A549 (cell line): ENCODE measurements around the gene CREM.

Experiments used
- ESRRA ChIP-seq: fragments of 150-350 bp; IDR thresholded peaks from 2 replicates; pipeline ENCODE4 v1.6.1; 2014; ENCODE audit warnings: mild to moderate bottlenecking, low read length, borderline replicate concordance
- HOXA7 ChIP-seq: fragments of 250-450 bp; sonication (Bioruptor Pico); IDR thresholded peaks from 2 replicates; pipeline ENCODE4 v1.5.0; 2020; ENCODE audit warnings: mild to moderate bottlenecking, moderate library complexity
- HOXB13 ChIP-seq: fragments of 250-450 bp; sonication (Bioruptor Pico); IDR thresholded peaks from 2 replicates; pipeline ENCODE4 v1.5.0; 2020; ENCODE audit warnings: low read depth, mild to moderate bottlenecking, moderate library complexity
- MYC ChIP-seq: IDR thresholded peaks from 2 replicates; pipeline ENCODE4 v1.6.1; 2012; ENCODE audit warnings: mild to moderate bottlenecking, inconsistent platforms, low read length, improper control_type of control experiment, borderline replicate concordance
- NFE2L2 ChIP-seq: fragments of 150-350 bp; conservative IDR thresholded peaks from 2 replicates; pipeline ENCODE4 v1.6.1; 2014; ENCODE audit warnings: low read length
- NPAS2 ChIP-seq: fragments of 250-450 bp; sonication (Bioruptor Pico); IDR thresholded peaks from 2 replicates; pipeline ENCODE4 v1.8.0; 2022; ENCODE audit warnings: mild to moderate bottlenecking, moderate library complexity, borderline replicate concordance
- PBX3 ChIP-seq: IDR thresholded peaks from 2 replicates; pipeline ENCODE4 v1.6.1; 2012
- POLR2A ChIP-seq: IDR thresholded peaks from 2 replicates; pipeline ENCODE4 v1.6.1; 2012; ENCODE audit warnings: mild to moderate bottlenecking, low read length
- RAD21 ChIP-seq, 2 experiments: fragments of >200 bp in 1 of 2; sonication (Bioruptor Twin) in 1 of 2; formaldehyde crosslinking in 1 of 2; IDR thresholded peaks in 1 of 2; conservative IDR thresholded peaks in 1 of 2; 2 replicates in 1 of 2; 3 replicates in 1 of 2; pipeline ENCODE4 v1.6.1; 2012 to 2018; ENCODE audit warnings: inconsistent platforms in 1 of 2
- RCOR1 ChIP-seq: fragments of 150-350 bp; IDR thresholded peaks from 2 replicates; pipeline ENCODE4 v1.6.1; 2014; ENCODE audit warnings: antibody characterized with exemption, low read length, low read depth
- TF ChIP-seq, protein P1 (sequence below): fragments of >200 bp; sonication (Bioruptor Twin); formaldehyde crosslinking; IDR thresholded peaks from 3 replicates; pipeline ENCODE4 v1.5.1; 2016

DNA sequence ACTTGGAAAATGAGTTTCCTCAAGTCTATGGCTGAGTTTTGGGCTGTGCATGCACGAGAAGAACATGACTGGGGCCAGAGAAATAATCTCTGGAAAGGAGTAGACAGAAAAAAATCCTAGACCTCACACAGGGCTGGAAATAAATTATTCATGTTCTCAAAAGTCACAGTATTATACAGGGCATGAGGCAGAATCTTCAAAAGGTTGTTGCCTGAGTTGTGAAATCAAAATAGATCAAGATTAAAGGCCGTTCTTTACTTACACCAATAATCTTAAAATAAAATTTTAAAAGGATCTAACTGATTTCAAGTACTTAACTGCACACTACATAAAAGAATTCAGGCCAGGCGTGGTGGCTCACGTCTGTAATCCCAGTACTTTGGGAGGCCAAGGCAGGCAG, 14.1 kb upstream of the CREM start:
- TF ChIP-seq, protein P1, sequence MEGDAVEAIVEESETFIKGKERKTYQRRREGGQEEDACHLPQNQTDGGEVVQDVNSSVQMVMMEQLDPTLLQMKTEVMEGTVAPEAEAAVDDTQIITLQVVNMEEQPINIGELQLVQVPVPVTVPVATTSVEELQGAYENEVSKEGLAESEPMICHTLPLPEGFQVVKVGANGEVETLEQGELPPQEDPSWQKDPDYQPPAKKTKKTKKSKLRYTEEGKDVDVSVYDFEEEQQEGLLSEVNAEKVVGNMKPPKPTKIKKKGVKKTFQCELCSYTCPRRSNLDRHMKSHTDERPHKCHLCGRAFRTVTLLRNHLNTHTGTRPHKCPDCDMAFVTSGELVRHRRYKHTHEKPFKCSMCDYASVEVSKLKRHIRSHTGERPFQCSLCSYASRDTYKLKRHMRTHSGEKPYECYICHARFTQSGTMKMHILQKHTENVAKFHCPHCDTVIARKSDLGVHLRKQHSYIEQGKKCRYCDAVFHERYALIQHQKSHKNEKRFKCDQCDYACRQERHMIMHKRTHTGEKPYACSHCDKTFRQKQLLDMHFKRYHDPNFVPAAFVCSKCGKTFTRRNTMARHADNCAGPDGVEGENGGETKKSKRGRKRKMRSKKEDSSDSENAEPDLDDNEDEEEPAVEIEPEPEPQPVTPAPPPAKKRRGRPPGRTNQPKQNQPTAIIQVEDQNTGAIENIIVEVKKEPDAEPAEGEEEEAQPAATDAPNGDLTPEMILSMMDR, result no peak
- TF ChIP-seq NFE2L2 (no peak), HOXA7 (CRISPR knock-in tag) (no peak), RCOR1 (no peak), POLR2A (no peak), ESRRA (no peak), HOXB13 (CRISPR knock-in tag) (no peak), MYC (no peak), NPAS2 (CRISPR knock-in tag) (no peak), PBX3 (no peak), RAD21 (conservative IDR thresholded peaks at IDR 0.05 in 1 of 2, IDR thresholded peaks at IDR 0.05 in 1 of 2) (no peak)
